SK-N-MC (cell line): Measurements from ENCODE around the gene IRF4.

ENCODE experiments used
- DNase-seq: peaks from one replicate; pipeline ENCODE4 v3.0.0-alpha.2; 2011; ENCODE audit warnings: low read depth, low spot score
- H3K27ac ChIP-seq: fragments of 200-600 bp; sonication (generic); 2 replicates; pipeline ENCODE4 v1.5.1; 2016; ENCODE audit warnings: mixed run types
- H3K36me3 ChIP-seq: fragments of 200-600 bp; sonication (generic); 2 replicates; pipeline ENCODE4 v1.6.1; 2017; ENCODE audit warnings: antibody characterized with exemption, low read length, mixed read lengths; ENCODE audit not compliant: insufficient read depth
- H3K4me3 ChIP-seq: fragments of 200-600 bp; sonication (generic); 2 replicates; pipeline ENCODE4 v1.5.1; 2016
- H3K9ac ChIP-seq: fragments of 200-600 bp; sonication (generic); 2 replicates; pipeline ENCODE4 v1.8.0; 2017; ENCODE audit warnings: mixed run types, mixed read lengths; ENCODE audit not compliant: insufficient read length
- H3K9me3 ChIP-seq: fragments of 200-600 bp; sonication (generic); 2 replicates; pipeline ENCODE4 v1.6.1; 2017; ENCODE audit warnings: low read depth, mild to moderate bottlenecking, antibody characterized with exemption, low read length, moderate library complexity, mixed read lengths
- EZH2 ChIP-seq: fragments of 200-600 bp; sonication (generic); IDR thresholded peaks from one replicate; pipeline ENCODE4 v1.6.1; 2017; ENCODE audit warnings: antibody characterized with exemption
- FOXP2 ChIP-seq: optimal IDR thresholded peaks from 2 replicates; pipeline ENCODE3; 2011; ENCODE audit warnings: mild to moderate bottlenecking, moderate library complexity; ENCODE audit not compliant: insufficient read depth; ENCODE audit errors: extremely low read length, control extremely low read depth
- POLR2AphosphoS5 ChIP-seq: IDR thresholded peaks from 2 replicates; pipeline ENCODE4 v1.6.1; 2012; ENCODE audit warnings: mild to moderate bottlenecking, low read depth, low read length, borderline replicate concordance

Gene IRF4

DNA sequence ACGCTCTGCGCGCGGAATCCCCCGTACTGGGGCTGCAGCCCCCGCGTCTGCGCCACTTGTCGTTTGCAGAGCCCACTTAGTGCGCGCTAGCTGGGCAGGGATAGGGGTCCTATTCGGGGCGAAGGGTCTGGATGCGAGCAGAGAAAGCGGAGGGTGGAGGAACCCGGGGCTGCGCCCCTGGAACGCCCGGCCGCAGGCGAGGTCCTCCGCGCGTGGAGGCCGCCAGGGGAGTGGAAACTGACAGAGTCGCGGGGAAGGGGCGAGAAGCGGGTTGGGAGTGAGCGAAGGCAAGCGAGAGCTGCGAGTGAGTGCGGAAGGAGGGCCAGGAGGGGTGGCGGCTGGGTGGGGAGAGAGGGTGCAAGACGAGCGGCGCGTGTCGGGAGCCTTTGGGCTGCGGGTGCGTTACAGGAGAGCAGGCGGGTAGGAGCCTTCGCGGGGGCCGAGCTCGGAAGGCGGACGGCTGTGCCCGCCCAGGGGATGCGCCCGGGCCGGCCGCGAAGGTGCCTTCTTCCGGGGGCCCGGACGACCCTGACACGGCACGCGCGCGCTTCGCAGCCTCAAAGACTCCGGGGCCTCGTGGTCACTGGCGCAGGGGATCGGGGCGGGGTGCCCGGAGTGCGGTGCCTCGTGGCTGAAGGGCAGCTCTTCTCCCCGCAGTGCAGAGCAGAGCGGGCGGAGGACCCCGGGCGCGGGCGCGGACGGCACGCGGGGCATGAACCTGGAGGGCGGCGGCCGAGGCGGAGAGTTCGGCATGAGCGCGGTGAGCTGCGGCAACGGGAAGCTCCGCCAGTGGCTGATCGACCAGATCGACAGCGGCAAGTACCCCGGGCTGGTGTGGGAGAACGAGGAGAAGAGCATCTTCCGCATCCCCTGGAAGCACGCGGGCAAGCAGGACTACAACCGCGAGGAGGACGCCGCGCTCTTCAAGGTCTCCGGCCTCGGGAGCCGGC is 1.2 kb downstream of the IRF4 start:
- Histone ChIP-seq H3K9me3 (no peaks in the 10 kb centered on the region), H3K36me3 (no peaks in the 10 kb centered on the region), H3K27ac (no peak overlapping the region), H3K4me3 (no peak overlapping the region), H3K9ac (no peak overlapping the region)
- DNase-seq = no peak
- TF ChIP-seq POLR2AphosphoS5 (no peak), EZH2 (peak; percentile 63), FOXP2 (no peak)

DNA sequence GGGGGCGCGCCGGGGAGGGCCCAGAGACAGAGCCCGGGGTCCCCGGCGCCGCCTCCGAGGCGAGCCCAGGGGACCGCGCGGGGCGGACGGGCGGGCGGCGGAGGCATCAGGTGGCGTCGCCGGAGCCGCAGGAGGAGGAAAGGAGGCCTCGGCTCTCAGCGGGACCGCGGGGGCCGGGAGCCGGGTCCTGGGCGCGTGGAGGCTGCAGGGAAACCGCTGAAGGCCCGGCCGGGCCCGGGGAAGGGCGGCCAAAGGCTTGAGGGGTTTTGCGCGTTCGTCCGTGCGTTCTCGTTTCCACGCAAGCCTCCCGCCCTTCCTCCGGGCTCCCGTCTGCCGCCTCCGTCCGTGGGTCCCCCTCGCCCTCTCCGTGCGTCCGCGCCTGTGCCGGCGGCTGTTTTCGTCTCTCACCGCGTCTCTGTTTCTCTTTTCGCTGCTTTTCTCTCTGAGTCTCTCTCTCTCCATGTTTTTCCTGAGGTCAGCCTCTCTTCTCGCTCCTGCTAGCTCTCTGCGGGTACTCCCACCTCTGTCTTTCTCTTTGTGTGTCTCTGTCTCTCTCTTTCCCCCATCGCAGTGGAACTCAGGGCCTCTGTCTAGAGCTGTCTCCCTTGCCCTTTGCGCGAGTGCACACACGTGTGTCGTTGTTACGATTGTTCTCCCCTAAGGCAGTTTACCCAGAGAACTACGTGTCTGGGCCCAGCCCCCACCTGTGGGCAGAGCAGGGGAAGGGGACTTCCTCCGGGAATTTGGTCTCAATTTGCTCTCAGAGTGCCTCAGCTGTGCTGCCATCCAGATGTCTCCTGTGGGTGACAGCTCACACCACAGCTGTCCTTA is 2.1 kb downstream of the IRF4 start:
- Histone ChIP-seq H3K36me3 (no peaks in the 10 kb centered on the region), H3K27ac (no peak overlapping the region), H3K9me3 (no peaks in the 10 kb centered on the region), H3K9ac (no peak overlapping the region), H3K4me3 (no peak overlapping the region)
- TF ChIP-seq FOXP2 = no peak
- no peak for TF ChIP-seq EZH2
- no peak for TF ChIP-seq POLR2AphosphoS5
- DNase-seq = no peak

DNA sequence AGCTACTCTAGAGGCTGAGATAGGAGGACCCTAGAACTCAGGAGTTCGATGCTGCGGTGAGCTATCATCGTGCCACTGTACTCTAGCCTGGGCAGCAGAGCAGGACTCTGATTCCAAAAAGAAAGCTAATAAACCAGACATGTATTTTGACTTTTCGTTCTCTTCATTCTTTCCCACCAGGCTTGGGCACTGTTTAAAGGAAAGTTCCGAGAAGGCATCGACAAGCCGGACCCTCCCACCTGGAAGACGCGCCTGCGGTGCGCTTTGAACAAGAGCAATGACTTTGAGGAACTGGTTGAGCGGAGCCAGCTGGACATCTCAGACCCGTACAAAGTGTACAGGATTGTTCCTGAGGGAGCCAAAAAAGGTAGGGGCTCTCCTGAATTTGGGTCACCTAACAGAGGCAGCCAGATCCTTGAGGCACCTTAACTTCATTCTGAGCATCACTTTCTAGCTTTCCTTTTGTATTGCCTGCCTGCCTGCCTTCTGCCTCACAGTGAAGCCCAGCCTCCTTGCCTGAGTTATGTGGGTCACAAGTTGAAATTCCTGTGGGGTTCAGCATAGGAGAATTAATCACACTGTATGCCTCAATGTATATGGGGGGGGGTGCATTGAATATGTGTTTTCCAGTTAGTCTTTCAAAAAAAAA is 3.2 kb downstream of the IRF4 start:
- Histone ChIP-seq H3K4me3 (no peak overlapping the region), H3K27ac (no peak overlapping the region), H3K9me3 (no peaks in the 10 kb centered on the region), H3K9ac (no peak overlapping the region), H3K36me3 (no peaks in the 10 kb centered on the region)
- no peak for TF ChIP-seq FOXP2
- no peak for TF ChIP-seq POLR2AphosphoS5
- TF ChIP-seq EZH2 = no peak
- no peak for DNase-seq

DNA sequence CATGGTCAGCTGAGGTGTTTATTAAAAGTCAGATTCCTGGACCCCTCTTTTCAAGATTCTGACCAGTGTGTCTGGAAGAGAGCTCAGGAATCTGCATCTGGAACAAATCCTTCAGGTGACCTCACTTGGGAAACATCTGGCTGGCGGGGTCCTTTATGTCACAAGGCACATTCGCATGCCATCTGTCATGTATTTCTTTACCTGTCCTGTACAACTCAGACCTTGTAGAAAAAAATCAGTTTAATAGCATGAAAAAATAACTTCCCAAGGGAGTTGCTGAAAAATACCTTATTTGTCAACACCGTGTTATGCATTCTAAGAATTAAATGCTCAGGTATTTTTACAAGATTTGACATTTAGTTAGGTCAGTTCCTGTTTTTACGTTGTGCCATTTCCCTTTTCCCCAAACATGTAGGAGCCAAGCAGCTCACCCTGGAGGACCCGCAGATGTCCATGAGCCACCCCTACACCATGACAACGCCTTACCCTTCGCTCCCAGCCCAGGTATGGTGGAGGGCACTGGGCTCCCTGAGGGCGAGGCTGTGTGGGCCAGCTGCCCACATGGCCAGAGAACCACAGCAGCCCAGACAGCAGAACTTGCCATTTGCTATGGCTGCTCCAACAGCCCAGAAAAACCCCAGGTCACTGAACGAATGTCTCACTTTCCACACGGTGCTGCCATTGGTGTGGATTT is 4.0 kb downstream of the IRF4 start:
- Histone ChIP-seq H3K4me3 (no peak overlapping the region), H3K9ac (no peak overlapping the region), H3K9me3 (no peaks in the 10 kb centered on the region), H3K27ac (no peak overlapping the region), H3K36me3 (no peaks in the 10 kb centered on the region)
- TF ChIP-seq FOXP2 = no peak
- no peak for TF ChIP-seq EZH2
- TF ChIP-seq POLR2AphosphoS5 = no peak
- DNase-seq = no peak

DNA sequence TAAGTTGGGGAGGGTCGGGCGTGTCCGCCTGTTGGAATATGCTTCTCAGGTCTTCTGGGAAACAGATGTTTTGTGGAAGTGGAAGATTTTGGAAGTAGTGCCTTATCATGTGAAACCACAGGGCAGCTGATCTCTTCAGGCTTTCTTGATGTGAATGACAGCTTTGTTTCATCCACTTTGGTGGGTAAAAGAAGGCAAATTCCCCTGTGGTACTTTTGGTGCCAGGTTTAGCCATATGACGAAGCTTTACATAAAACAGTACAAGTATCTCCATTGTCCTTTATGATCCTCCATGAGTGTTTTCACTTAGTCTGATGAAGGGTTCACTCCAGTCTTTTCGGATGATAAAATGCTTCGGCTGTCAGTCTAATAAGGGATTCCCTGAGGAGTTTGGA is 4.6 kb downstream of the IRF4 start:
- DNase-seq = no peak
- Histone ChIP-seq H3K4me3 (no peak overlapping the region), H3K36me3 (no peaks in the 10 kb centered on the region), H3K9me3 (no peaks in the 10 kb centered on the region), H3K27ac (no peak overlapping the region), H3K9ac (no peak overlapping the region)
- TF ChIP-seq POLR2AphosphoS5 = no peak
- TF ChIP-seq FOXP2 = no peak
- no peak for TF ChIP-seq EZH2

DNA sequence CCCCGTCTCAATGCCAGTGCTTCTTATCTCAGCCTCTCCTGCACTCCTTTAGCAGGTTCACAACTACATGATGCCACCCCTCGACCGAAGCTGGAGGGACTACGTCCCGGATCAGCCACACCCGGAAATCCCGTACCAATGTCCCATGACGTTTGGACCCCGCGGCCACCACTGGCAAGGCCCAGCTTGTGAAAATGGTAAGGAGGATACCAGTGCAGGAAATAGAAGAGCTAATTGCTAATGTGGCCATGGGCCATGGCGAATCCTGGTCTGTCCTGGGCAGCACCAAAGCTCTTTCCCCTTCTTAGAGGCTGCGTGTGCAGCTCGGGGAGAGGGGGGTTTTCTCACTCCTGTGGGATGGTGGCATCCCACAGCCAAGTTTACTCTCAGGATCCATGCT is 5.5 kb downstream of the IRF4 start:
- Histone ChIP-seq H3K27ac (no peak overlapping the region), H3K36me3 (no peaks in the 10 kb centered on the region), H3K9me3 (no peaks in the 10 kb centered on the region), H3K9ac (no peak overlapping the region), H3K4me3 (no peak overlapping the region)
- TF ChIP-seq POLR2AphosphoS5 (no peak), EZH2 (no peak)
- DNase-seq = no peak

DNA sequence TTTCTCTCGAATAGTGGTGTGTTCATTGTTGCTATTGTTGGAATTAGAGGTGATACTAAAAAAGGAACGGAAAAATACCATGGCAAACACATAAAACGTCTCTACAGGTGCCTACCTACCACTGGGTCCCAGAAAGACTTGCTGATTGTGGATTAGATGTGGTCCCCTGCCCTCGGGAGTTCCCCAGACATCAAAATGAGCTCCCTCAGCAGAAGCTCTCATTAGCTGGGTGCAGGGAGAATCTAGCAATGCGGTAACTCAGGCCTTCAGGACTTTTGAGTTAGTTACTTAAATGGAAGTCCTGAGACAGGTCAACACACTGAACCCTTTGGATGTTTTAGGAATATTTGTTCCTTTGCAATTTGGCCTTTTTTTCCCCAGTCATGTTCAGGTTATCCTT is 6.1 kb downstream of the IRF4 start:
- Histone ChIP-seq H3K9ac (no peak overlapping the region), H3K9me3 (no peaks in the 10 kb centered on the region), H3K27ac (no peak overlapping the region), H3K4me3 (no peak overlapping the region), H3K36me3 (no peaks in the 10 kb centered on the region)
- DNase-seq = no peak
- TF ChIP-seq EZH2 (no peak), POLR2AphosphoS5 (no peak), FOXP2 (no peak)

DNA sequence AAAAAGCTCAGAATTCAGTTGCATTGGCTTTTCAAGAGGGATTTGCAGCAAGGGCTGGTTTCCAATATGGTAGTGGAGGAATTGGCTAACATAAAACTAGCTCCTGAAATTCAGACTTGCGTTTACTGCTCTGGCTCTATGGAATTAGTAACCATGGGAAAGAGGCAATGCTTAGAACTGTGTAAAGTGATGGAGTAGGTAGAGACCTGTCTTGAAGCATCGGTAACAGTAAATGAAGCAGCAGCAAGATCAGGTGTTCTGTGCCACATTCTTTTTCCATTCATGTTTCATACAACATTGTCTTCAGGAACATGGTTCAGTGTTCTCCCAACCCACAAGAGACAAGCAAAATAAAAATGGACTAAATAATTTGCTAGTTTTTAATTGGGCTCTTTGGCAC is 6.5 kb downstream of the IRF4 start:
- Histone ChIP-seq H3K36me3 (no peaks in the 10 kb centered on the region), H3K4me3 (no peak overlapping the region), H3K9ac (no peak overlapping the region), H3K9me3 (no peaks in the 10 kb centered on the region), H3K27ac (no peak overlapping the region)
- no peak for DNase-seq
- TF ChIP-seq POLR2AphosphoS5 = no peak
- no peak for TF ChIP-seq EZH2
- no peak for TF ChIP-seq FOXP2
